Stomach smooth muscle (tissue), 2 donors: ENCODE results near the gene IFITM2.

ENCODE experiments used
- H3K27ac ChIP-seq: one replicate; pipeline ENCODE4 v1.7.0; 2013; ENCODE audit warnings: mild to moderate bottlenecking, low read length, inconsistent platforms
- H3K27me3 ChIP-seq, 2 donors: one replicate each; pipeline ENCODE4 v1.7.0; 2013; ENCODE audit warnings: low read length in 2 of 2; ENCODE audit not compliant: insufficient read depth in 2 of 2, control insufficient read depth in 1 of 2
- H3K36me3 ChIP-seq, 2 donors: one replicate each; pipeline ENCODE4 v1.7.0; 2013; ENCODE audit warnings: low read length in 2 of 2; ENCODE audit not compliant: control insufficient read depth in 2 of 2, insufficient read depth in 2 of 2
- H3K4me1 ChIP-seq: one replicate; pipeline ENCODE4 v1.7.0; 2013; ENCODE audit warnings: low read length; ENCODE audit not compliant: control insufficient read depth, insufficient read depth
- H3K4me3 ChIP-seq, 2 donors: one replicate each; pipeline ENCODE4 v1.7.0; 2013; ENCODE audit warnings: low read length in 2 of 2
- H3K9ac ChIP-seq, 2 donors: one replicate each; pipeline ENCODE4 v1.7.0; 2013; ENCODE audit warnings: low read length in 2 of 2, mild to moderate bottlenecking in 1 of 2
- H3K9me3 ChIP-seq, 2 donors: one replicate each; pipeline ENCODE4 v1.7.0; 2013; ENCODE audit warnings: low read length in 2 of 2; ENCODE audit not compliant: control insufficient read depth in 2 of 2
- donor health status: healthy.
- donor health status: Pancreatic carcinoma.

IFITM2 gene

DNA sequence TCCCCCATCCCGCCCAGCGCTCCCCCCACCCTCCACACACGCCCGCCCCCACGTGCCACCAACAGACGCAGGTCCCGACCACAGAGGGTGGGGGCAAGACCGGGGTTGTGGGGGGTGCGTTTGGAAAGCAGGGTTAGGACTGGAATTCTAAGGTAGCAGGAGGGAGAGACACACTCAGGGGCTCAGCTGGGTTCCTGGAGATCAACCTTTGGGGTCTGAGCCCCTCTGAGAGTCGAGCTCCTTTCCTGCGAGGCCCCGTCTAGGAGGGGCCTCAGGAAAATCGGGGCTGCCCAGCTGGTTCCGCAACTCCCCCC is 18.3 kb upstream of the IFITM2 start:
- no peak overlapping the region for H3K27ac ChIP-seq
- H3K27me3 ChIP-seq = peaks cover 5 to 6% of the 10 kb centered on the region in 2 donors
- H3K4me3 ChIP-seq = peak overlapping the region in 1 of 2 donors; percentile 54
- no peaks in the 10 kb centered on the region for H3K9me3 ChIP-seq
- no peaks in the 10 kb centered on the region for H3K36me3 ChIP-seq
- H3K9ac ChIP-seq = peak overlapping the region in 1 of 2 donors; percentile 33
- H3K4me1 ChIP-seq = peaks cover 16% of the 10 kb centered on the region

DNA sequence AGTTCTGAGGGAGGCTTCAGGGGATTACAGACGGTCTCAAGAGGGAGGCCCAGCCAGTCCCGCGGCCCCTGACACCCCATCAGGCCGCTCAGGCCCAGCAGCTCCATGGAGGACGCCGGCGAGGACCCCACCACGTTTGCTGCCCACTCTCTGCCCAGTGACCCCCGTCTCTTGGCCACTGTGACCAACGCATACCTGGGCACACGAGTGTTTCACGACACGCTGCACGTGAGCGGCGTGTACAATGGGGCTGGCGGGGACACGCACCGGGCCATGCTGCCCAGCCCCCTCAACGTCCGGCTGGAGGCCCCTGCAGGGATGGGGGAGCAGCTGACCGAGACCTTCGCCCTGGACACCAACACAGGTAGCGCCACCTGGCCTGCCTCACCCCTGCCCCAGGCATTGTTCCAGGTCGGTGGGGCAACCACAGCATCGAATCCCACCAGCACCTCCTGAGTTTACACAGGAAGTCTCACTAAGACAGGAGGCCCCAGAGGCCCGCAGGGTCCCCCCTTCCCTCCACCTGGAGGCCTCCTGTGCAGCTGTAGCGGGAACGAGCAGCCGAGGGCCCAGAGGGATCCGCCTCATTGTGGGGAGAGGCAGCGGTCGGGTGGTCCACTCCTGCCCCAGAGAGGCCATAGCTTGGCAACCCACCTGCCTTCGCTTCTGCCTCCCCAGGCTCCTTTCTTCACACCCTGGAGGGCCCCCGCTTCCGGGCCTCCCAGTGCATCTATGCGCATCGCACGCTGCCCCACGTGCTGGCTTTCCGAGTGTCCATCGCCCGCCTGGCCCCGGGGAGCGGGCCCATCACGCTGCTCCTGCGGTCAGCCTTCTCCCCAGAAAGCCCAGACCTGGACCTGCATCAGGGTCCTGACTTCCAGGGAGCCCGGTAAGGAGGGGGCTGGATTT is 17.6 kb upstream of the IFITM2 start:
- peaks cover 16% of the 10 kb centered on the region for H3K4me1 ChIP-seq
- H3K9ac ChIP-seq = peak overlapping the region in 1 of 2 donors; percentile 33
- no peaks in the 10 kb centered on the region for H3K36me3 ChIP-seq
- H3K27me3 ChIP-seq = peaks cover 3 to 6% of the 10 kb centered on the region in 2 donors
- H3K27ac ChIP-seq = no peak overlapping the region
- H3K4me3 ChIP-seq = peak overlapping the region in 1 of 2 donors; percentile 54
- H3K9me3 ChIP-seq = no peaks in the 10 kb centered on the region

GRCh38 chr11:290621-291231 is 16.9 kb upstream of the IFITM2 start:
- H3K9ac ChIP-seq = no peak overlapping the region
- H3K4me3 ChIP-seq = no peak overlapping the region
- no peak overlapping the region for H3K27ac ChIP-seq
- H3K4me1 ChIP-seq = peaks cover 16% of the 10 kb centered on the region
- H3K27me3 ChIP-seq = peaks cover 0 to 4% of the 10 kb centered on the region in 2 donors
- no peaks in the 10 kb centered on the region for H3K9me3 ChIP-seq
- H3K36me3 ChIP-seq = no peaks in the 10 kb centered on the region

DNA sequence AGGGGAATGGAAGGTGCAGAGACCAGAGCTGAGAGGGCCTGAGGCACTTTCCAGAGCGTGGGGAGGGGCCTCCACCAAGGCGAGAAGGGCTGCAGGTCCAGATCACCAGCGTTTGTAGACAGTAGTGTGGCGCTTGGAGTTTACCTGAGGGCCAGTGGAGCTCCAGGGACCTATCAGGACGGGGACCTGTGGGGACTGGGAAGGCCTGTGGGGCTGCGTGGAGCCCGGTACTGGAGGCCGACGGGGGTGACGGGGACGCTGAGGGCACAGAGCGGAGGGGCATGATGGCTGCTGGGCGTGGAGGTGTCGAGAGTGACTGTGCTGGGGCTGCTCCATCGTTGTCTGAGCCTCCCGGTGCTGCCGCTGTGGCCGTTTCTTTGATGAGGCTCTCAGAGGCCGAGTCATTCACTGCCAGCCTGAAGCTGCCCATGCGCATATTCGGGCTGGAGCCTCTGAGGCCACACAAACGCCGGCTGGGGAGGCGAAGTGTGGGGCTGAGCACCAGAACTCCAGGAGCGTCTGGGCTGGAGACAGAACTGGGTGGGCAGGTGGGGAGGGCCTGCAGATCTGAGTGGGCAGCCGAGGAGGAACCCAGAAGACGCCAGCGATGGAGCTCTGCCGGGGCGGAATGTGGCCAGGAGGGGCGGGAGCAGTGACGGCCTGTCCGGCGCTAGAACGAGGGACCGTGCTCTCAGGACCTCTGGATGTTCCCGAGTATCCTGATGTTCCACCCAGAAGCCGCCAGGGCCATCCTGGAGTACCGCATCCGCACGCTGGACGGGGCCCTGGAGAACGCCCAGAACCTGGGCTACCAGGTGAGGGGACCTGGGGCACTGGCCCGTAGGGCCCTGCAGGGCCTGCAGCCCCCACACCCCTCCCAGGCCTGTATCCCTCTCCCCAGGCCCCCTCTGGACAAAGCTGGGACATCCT is 16.1 kb upstream of the IFITM2 start:
- Histone ChIP-seq H3K4me1 (peaks cover 16% of the 10 kb centered on the region), H3K36me3 (no peaks in the 10 kb centered on the region), H3K4me3 (no peak overlapping the region), H3K27me3 (peaks cover 2 to 7% of the 10 kb centered on the region in 2 donors), H3K9ac (no peak overlapping the region), H3K27ac (no peak overlapping the region), H3K9me3 (no peaks in the 10 kb centered on the region)

DNA sequence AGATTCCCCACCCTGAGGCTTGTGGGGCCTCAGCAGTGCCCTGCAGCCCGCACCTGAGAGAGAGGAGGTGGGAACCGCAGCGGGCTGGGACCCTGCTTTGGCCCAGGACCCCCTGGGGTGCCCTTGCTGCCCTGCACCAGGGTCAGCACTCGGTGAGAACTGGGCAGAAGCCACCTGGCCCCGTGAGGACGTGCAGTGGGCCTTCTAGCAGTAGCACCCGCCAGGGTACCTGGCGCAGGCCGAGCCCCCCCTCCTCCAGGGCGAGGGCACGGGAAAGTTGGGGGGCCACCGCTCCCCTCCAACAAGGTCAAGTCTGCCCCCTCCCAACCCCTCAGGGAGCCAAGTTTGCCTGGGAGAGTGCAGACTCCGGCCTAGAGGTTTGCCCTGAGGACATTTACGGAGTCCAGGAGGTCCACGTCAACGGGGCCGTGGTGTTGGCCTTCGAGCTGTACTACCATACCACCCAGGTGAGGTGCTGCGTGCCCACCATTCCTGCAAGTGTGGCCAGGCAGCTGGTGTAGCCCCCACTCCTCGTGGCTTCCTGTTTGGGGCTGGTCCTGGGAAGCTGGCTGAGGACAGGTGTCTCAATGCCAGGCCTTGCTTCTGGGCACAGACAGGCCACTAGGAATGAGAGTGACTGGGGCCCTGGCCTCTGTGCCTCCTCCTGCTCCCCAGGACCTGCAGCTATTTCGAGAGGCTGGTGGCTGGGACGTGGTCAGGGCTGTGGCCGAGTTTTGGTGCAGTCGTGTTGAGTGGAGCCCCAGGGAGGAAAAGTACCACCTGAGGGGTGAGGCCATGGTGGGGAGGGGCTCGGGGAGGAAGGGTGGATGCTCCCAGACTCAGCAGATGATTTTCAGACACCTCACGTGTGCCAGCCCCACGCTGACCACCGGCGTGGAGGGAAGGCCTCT is 15.2 kb upstream of the IFITM2 start:
- H3K27ac ChIP-seq = no peak overlapping the region
- no peak overlapping the region for H3K4me3 ChIP-seq
- H3K36me3 ChIP-seq = no peaks in the 10 kb centered on the region
- H3K4me1 ChIP-seq = peaks cover 18% of the 10 kb centered on the region
- no peaks in the 10 kb centered on the region for H3K9me3 ChIP-seq
- peaks cover 3 to 11% of the 10 kb centered on the region in 2 donors for H3K27me3 ChIP-seq
- no peak overlapping the region for H3K9ac ChIP-seq

- peaks cover 11% of the 10 kb centered on the region for H3K4me1 ChIP-seq
- H3K9me3 ChIP-seq = no peaks in the 10 kb centered on the region
- no peak overlapping the region for H3K9ac ChIP-seq
- H3K27ac ChIP-seq = no peak overlapping the region
- peaks cover 6 to 11% of the 10 kb centered on the region in 2 donors for H3K27me3 ChIP-seq
- H3K36me3 ChIP-seq = no peaks in the 10 kb centered on the region
- H3K4me3 ChIP-seq = no peak overlapping the region
Measured at GRCh38 chr11:293271-293851, 14.3 kb upstream of the IFITM2 start.

DNA sequence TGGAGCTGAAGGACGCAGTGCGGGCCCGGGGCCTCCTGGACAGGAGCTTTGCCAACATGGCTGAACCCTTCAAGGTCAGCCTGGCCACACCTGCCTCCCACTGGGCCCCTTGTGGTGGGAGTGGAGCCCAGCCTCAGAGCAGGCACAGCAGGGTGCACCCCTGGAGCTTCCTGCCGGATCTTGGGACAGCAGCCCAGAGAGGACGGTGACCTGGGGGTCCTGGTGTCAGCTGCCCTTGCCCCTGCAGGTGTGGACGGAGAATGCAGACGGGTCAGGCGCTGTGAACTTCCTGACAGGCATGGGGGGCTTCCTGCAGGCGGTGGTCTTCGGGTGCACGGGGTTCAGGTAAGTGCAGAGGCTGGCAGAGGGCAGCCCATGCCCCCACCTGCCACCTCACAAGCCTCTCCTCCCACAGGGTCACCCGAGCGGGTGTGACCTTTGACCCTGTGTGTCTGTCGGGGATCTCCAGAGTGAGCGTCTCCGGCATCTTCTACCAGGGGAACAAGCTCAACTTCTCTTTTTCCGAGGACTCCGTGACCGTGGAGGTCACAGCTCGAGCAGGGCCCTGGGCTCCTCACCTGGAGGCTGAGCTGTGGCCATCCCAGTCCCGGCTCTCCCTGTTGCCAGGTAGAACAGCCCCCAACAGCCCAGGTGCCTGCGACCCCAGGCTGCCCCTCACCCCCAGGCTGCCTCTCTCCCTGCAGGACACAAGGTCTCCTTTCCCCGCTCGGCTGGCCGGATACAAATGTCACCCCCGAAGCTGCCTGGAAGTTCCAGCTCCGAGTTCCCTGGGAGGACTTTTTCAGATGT is 13.6 kb upstream of the IFITM2 start:
- Histone ChIP-seq H3K9me3 (no peaks in the 10 kb centered on the region), H3K4me3 (no peak overlapping the region), H3K27me3 (peaks cover 6 to 11% of the 10 kb centered on the region in 2 donors), H3K4me1 (peaks cover 8% of the 10 kb centered on the region), H3K9ac (no peak overlapping the region), H3K36me3 (no peaks in the 10 kb centered on the region), H3K27ac (no peak overlapping the region)

DNA sequence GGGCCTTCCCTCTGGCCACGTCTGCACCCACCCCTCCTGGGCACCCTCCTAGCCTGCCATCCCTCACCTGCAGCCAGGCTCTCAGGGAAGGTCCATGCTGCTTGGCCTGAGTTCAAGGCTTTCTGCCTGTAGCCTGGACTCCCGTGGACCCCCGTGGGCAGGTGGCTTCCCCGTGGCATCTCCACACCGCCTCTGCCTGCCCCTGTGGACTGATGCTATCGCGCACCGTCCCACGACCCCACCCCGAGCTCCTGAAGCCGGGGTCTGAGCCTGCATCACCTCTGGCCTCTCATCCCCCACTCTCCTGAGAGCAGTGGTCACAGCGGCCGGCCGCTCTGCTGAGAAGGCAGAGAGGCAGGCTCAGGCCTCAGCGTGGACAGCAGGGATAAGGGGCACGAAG is 12.8 kb upstream of the IFITM2 start:
- H3K36me3 ChIP-seq = no peaks in the 10 kb centered on the region

More for the DNA sequence above, 12.8 kb upstream of the IFITM2 start:
- Histone ChIP-seq H3K4me3 (no peak overlapping the region), H3K9me3 (no peaks in the 10 kb centered on the region), H3K4me1 (peaks cover 3% of the 10 kb centered on the region), H3K27ac (no peak overlapping the region), H3K27me3 (peaks cover 8 to 13% of the 10 kb centered on the region in 2 donors), H3K9ac (no peak overlapping the region)
